AG04449 (cell line): ENCODE measurements around the gene HS3ST3B1.
A peak's percentile ranks its signal among the peaks of the same experiment; 100 is the strongest.

Experiments
- CTCF ChIA-PET: fragments of 350-600 bp; formaldehyde crosslinking; extraction: SDS; loops from one replicate; lab custom pipeline; 2021; ENCODE audit warnings: antibody characterized with exemption; lab: Yijun Ruan, JAX
- POLR2A ChIA-PET: fragments of 400-600, 350-600 bp; formaldehyde crosslinking; extraction: SDS; loops from one replicate; lab custom pipeline; 2020; ENCODE audit warnings: antibody characterized with exemption, inconsistent platforms; lab: Yijun Ruan, JAX
- DNase-seq: peaks from one replicate; pipeline ENCODE4 v3.0.0-alpha.2; 2010; ENCODE audit warnings: low read depth, low spot score
- H3K4me3 ChIP-seq: 2 replicates; pipeline ENCODE4 v1.5.1; 2011; ENCODE audit warnings: low read depth, mild to moderate bottlenecking, control low read depth, low read length
- CTCF ChIP-seq: IDR thresholded peaks from one replicate; pipeline ENCODE4 v1.5.1; 2011; ENCODE audit warnings: mild to moderate bottlenecking, moderate library complexity, low read length, control low read depth, inconsistent platforms; ENCODE audit not compliant: insufficient read depth; ENCODE audit errors: missing control alignments

HS3ST3B1 gene

DNA sequence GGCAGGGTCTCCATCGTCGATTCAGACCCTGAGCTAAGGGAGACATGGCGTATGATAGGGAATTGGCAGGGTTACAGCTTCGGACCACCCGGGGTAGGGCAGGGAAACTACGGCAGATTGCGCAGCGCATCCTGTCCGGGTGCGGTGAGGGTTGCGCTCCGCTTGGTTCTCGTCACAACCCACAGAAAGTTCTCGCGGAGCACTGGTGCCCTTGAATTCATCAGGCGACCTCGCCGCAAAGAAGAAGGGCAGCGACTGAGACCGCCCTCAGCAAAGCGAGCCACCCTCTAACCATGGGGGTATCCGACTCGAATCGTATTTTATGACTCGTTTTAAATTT lies 1.2 kb downstream of the HS3ST3B1 start:
- ChIA-PET CTCF (interaction anchor here (0.6 to 8.9 kb wide), 17 partner anchors 16 to 1272 kb away, joined by 3 to 112 read pairs (median 4); partner anchors contain the start of gene HS3ST3A1), POLR2A (interaction anchor here (0.6 to 1.8 kb wide), 10 partner anchors 19 to 855 kb away, joined by 3 to 9 read pairs (median 3); no protein-coding TSS in a partner anchor)
- TF ChIP-seq CTCF, result no peak
- DNase-seq, result no peak
- peak overlapping the region; percentile 98 for H3K4me3 ChIP-seq

DNA sequence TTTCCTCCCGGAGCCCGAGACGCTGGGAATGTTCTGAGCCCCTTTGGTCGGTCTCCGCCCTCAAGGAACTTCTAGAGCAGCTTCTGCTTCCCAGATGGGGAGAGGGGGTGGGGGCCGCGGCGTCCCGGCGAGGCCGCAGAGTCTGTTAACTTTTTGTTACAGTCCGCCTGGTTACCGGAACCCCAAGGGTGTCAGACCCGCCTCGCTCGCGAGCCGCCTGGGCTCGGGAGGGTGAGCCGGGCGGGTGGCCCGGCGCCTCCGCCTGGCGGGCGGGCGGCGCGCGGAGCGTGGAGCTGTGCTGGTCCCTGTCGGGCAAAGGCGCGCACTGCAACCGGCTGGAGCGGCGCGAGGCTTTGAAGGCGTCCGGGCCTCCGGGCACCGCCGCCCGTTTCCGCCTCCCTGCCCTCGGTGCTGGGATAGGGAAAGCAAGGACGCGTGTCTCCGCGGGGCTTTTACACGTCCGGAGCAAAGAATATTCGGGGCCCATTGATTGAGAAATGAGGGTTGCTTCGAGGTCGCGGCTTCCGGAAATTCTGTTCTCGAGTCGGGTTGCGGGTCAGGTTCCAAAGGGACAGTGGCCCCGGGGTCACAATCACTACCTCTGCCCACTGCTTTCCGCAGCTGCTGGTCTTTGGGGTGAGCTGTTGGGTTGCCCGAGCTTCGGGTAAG lies 1.7 kb downstream of the HS3ST3B1 start:
- CTCF ChIA-PET, result interaction anchor here (0.7 to 8.9 kb wide), 17 partner anchors 16 to 1272 kb away, joined by 3 to 112 read pairs (median 4); partner anchors contain the start of gene HS3ST3A1
- POLR2A ChIA-PET, result interaction anchor here (0.6 to 1.7 kb wide), 6 partner anchors 95 to 744 kb away, joined by 3 to 4 read pairs (median 3); no protein-coding TSS in a partner anchor
- TF ChIP-seq CTCF, result peak; percentile 86

GRCh38 chr17:14303343-14304221 lies 2.7 kb downstream of the HS3ST3B1 start:
- ChIA-PET POLR2A (interaction anchor here (0.5 to 1.1 kb wide), 2 partner anchors 234 to 245 kb away, joined by 3 read pairs; no protein-coding TSS in a partner anchor), CTCF (interaction anchor here (0.8 to 8.9 kb wide), 9 partner anchors 178 to 868 kb away, joined by 3 to 112 read pairs (median 4); partner anchors contain the start of gene HS3ST3A1)
- H3K4me3 ChIP-seq, result peak overlapping the region; percentile 98
- TF ChIP-seq CTCF, result no peak
- DNase-seq, result no peak

More for the DNA sequence above, 1.7 kb downstream of the HS3ST3B1 start:
- H3K4me3 ChIP-seq, result peak overlapping the region; percentile 98
- DNase-seq, result no peak

DNA sequence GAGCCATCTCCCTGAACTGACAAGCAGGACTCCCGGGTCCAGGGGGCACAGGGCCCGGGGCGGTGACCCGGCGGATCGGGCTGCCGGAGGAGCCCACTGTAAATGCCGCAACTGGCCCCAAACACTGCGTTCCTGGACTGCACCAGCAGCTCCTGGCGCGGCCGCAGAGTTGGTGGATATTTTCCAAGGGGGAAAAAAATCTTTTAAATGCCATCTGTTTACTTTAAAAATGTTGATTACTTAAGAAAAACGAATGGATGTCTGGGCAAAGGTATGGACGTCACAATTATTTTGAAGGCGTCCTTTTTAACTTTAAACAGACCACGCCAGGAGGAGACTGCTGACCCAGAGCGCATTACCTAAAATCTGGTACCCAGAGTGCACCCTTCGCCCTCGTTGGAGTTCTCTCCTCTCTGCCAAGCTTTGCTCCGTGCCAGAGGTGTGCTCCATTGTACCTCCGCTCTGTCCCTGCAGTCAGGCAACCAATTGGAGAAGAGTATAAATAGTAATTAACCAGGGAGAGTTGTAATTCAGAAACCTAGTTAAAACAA lies 3.4 kb downstream of the HS3ST3B1 start:
- no peak for TF ChIP-seq CTCF
- peak overlapping the region; percentile 98 for H3K4me3 ChIP-seq
- ChIA-PET CTCF (interaction anchor here (1.2 to 8.9 kb wide), 5 partner anchors 622 to 867 kb away, joined by 3 to 112 read pairs (median 10); no protein-coding TSS in a partner anchor), POLR2A (interaction anchor here (0.5 to 1.1 kb wide), 2 partner anchors 235 to 246 kb away, joined by 3 read pairs; no protein-coding TSS in a partner anchor)
- DNase-seq, result no peak

DNA sequence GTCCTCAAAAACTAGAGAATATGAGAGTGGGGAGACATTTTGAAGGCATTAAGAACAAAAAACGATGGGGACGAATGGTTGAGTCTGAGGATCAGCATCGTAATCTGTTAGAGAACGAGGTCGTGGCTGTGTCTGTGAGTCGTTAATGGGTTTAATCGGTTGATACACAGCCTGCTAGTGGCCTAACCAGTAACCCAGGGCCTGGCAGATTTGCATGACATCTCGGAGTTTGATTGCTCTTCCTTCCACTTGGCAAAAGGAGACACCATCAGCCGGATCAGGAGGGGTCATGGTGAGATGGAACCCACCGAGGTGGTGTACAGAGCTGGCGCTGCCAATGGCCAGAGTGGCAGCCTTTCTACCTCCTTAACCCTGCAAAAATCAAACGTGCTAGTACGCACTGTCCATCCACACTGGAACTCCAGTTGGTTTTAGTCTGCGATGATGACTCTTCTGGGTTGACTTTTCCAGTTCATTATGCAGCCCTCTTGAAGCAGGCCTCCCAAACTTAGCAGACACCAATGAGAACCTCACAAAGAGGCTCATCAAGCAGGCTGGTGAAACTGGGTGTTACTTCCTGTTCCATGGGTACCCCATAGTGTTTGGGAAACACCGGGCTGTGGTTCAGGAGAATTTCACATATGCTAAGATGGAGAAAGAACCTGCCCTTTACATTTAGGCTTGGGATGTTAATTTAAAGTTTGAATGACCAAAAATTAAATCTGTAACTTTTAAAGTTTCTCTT lies 4.1 kb downstream of the HS3ST3B1 start:
- POLR2A ChIA-PET, result no interaction called here
- DNase-seq, result no peak
- peak overlapping the region; percentile 98 for H3K4me3 ChIP-seq
- CTCF ChIA-PET, result interaction anchor here (1.8 to 8.9 kb wide), 4 partner anchors 622 to 1275 kb away, joined by 5 to 112 read pairs (median 9); no protein-coding TSS in a partner anchor
- no peak for TF ChIP-seq CTCF
